Stimulated activated CD4-positive, alpha-beta T cell treated with anti-CD3 and anti-CD28 coated beads, Interleukin-4, amount 100 ng/mL, for 24 hours (primary cell): ENCODE results near the gene ADSS1.
"Not testable (repeated sequence)": the region's sequence is repeated elsewhere in the genome, so short reads cannot be mapped to it uniquely, and the experiment has no call there.

Experiments used
- DNase-seq: peaks from one replicate; pipeline ENCODE4 v3.0.0-alpha.2; 2020

Gene ADSS1

DNA sequence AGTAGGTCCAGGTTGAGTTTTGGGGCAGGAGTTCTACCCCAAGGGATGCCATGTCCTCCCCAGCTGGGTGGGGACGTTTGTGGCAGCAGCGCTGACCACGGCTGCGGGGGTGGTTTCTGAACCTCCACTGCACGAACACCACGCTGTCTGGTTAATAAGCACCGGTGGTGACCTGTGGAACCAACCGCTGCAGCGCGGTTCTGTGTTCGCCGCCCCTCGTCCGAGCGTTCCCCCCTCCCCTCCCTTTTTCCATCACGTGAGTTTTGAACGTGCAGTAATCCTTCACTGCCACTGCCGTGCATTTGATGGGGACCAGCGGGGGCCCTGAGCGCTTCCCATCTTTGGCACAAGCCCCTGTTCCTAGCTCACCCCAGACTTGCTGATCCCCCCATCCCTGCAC is 6.4 kb upstream of the ADSS1 start:
- no peak for DNase-seq

- no peak for DNase-seq
These were observed 5.9 kb upstream of the ADSS1 start for GRCh38 chr14:104718147-104718546.

- DNase-seq, result no peak
These were observed 5.2 kb upstream of the ADSS1 start for GRCh38 chr14:104718871-104719270.

DNA sequence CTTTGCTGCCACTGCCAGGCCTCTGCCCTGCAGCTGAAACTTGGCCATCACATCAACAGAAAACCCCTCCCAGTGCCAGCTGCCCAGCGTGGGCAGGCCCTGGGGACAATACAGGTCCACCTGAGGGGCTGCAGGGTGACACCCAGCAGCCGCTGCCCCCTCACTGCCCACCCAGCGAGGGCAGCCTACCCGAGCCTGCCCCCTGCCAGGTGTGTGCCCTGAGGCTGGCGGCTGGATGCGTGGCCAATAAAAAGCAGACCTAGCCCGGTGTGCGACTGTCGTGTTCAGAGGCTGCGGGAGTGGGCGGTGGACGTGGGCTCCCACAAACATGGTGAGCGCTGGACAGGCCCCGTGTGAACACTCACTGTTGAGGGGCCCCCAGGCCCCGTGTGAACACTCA is 4.7 kb upstream of the ADSS1 start:
- DNase-seq, result no peak

DNA sequence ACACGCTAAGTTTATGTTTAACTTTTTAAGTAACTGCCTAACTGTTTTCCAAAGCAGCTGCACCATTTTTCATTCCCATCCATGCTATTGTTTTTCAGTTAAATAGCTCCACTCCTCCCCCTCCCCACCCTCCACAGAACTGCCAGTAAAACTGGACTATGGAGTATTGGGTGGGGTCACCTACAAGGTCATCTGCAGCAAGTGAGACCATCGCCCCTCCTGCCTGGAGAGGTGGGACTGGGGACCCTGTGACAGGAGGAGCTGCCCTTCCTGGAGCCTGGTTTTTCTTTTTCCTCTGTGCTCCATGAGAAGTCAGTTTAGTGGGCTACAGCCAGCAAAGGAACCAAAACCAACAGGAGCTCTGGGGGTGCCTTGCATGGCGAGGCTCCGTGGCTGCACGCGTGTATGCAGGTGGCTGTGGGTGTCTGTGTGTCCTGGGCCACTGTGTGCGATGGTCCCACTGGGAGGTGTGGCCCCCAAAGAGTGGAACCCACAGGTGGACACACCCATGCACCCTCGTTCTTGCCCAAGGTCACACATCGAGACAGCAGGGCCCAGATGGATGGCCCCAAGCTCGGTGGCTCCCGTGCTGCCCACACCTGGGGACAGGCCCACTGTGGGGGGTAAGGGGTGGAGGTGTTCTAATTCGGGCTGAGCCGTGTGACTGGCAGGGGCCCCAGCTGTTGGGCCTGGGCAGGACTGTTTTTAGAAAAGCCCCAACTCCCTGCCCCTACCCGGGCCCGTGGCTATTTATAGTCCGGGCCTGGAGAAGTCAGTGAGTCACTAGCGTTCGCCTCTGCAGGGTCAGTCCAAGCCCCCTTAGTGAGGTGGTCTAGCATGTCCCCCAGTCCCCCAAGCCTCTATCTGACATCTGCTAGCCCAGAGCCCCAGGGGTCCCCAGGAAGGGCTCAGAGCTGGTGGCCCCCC is 2.3 kb upstream of the ADSS1 start:
- no peak for DNase-seq

- no peak for DNase-seq
These were observed 935 bp upstream of the ADSS1 start for GRCh38 chr14:104722938-104723650.

- DNase-seq, result no peak
These were observed 465 bp downstream of the ADSS1 start for GRCh38 chr14:104724407-104724980.

DNA sequence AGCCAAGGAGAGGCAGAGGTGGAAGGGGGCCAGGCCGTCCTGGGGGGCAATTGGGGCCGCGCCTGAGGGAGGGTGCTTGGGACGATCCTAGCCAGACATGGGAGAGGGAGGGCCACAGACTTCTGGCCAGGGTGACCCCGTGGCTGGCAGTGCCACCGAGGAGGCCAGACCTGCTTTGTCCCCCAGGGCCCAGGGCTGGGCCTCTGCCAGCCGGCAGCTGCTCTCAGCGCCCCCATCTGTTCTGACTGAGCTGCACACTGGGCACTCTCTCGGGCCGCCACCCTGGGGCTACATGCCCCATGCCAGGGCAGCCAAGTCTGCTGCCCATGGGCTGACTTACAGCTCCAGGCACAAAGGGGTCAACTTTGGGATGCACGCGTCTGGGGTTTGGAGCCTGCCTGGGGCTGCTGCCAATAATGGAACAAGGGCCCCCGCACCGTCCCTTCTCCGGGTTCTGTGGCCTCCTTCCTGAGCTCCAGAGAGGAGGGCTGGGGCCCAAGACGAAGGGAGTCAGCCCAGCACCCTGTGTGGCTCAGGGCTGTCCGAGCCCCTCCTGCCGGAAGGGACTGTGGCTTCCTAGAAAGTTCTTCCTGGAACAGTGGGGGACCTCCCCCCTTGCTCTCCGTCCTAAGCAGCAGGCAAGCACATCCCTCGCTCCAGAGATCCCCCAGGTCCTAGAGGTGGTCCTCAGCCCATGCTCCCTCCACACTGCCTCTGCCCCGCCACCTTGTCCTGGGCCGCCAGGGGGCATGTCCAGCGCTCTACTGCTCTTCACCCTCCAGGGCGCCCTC is 1.1 kb downstream of the ADSS1 start:
- no peak for DNase-seq

GRCh38 chr14:104725772-104726548 is 1.9 kb downstream of the ADSS1 start:
- DNase-seq, result no peak

DNA sequence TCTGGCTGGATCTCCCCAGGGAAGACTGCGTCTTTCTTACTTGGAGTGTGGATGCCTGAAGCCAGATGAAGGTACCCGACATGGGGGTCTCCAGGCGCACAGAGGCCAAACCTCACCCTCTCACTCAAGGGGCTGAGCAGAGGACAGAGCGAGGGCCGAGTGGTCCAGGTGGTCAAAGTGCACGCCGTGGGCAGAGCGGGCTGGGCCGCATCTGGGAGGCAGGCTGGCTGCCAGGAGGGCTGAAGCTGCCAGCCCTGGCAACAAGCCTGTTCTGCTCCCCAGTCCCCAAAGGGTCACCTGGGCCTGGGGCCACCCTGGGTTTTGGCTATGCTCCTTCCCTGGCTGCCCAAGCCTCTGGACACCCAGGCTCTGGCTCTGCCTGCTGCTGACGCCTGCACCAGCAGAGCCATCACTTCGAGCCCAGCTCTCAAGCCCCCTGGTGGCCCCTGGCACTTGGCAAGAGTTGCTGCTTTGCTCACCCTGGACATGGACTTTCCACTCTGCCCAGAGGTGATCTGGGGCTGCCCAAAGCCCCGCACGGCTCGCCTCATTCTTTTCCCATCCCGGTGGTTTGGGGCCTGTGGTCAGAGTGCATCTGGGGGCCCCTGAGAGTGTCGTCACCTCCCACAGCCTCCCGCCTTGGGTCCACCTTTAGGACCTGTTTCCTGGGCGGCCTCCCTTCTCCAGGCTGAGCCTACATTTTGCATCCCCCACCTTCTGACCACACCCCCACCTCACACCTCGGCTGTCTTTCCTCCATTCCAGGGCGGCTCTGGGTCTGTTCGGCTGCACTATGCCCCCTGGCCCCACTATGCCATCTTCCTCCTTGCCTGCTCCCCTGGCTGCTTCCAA is 2.8 kb downstream of the ADSS1 start:
- no peak for DNase-seq

DNA sequence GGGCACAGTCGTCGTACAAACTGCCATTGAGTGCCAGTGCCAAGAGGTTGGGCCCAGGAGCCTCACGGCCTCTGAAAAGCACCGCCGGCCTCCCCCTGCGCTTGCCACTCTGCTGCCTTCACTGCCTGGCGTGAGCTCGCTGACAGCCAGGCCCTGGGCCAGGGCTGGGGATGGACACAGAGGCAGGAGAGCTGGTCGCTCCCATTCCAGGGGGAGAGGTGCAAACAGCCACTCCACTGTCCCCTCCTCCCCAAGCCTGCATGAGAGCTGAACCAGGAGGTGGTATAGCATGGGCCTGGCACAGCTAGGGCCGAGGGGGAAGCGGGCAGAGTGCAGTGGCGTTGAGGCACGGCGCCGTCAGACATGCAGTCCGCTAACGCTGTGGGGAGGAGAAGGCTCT is 4.6 kb downstream of the ADSS1 start:
- no peak for DNase-seq

- DNase-seq, result not testable (repeated sequence)
These were observed 5.3 kb downstream of the ADSS1 start for GRCh38 chr14:104729176-104729834.

GRCh38 chr14:104729835-104730181 is 5.8 kb downstream of the ADSS1 start:
- no peak for DNase-seq

GRCh38 chr14:104730487-104730886 is 6.5 kb downstream of the ADSS1 start:
- no peak for DNase-seq

DNA sequence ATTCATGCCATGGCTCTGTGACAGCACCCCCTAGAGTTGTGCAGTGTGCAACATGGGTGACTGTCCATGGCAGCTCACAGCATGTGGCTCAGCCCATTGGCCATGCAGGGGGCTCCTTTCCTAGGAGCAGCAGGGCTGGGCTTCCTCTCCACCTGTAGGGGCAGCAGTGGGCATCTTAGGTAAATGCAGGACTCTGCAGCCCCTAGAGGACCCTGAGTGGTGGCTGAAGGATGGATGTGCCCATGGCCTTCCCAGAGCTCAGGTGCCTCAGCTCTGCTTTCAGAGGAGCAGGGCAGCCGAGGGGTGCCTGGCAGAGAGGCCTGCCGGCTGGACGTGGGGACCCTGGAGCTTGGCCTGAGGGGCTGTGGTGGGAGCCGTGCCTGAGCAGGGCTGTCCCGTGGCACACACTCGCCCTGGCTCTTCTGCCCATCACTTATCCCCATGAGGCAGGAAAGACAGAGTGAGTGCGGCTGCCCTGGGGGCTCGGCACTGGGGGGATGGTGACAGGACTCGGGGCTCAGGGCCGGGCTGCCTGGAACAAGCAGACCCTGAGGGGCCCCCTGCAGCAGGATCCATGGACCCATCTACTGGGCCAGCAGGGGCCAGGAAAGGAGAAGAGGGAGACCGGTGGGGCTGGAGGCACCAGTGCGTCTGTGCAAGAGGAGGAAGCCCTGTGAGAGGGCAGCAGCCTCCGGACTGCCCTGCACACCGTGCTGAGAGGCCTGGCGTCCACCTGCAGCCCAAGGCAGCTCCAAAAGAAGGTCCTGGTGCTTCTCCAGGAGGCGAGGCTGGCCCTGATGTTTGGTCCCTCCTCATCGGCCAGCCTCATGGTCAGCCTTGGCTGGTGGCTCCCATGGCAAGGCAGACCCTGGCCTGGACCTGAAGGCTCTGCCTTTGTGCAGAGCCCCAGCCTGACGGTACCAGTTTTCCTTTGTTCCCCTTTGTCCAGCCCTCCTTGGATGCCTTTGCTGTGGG is 7.6 kb downstream of the ADSS1 start:
- DNase-seq, result no peak

DNA sequence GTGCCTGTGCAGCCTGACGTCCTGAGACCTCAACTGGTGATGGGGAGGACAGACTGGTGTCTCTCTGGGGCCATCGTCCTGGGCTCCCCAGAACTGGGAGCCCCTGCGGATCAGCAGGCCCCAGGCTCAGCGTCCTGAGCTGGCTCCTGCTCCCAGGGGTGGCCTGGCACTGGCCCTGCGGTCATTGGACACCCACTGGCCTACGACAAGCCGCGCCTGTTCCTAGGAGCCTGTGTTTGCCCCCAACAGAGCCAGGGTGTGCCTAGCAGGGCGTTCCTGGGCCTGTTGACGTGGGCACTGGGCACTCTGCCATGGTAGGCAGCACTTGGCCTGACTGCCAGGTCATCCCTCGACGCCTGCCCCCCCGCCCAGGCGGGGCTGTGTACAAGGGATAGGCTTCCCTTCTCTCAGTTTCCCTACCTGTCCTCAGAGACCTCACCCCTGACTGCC is 8.4 kb downstream of the ADSS1 start:
- no peak for DNase-seq

DNA sequence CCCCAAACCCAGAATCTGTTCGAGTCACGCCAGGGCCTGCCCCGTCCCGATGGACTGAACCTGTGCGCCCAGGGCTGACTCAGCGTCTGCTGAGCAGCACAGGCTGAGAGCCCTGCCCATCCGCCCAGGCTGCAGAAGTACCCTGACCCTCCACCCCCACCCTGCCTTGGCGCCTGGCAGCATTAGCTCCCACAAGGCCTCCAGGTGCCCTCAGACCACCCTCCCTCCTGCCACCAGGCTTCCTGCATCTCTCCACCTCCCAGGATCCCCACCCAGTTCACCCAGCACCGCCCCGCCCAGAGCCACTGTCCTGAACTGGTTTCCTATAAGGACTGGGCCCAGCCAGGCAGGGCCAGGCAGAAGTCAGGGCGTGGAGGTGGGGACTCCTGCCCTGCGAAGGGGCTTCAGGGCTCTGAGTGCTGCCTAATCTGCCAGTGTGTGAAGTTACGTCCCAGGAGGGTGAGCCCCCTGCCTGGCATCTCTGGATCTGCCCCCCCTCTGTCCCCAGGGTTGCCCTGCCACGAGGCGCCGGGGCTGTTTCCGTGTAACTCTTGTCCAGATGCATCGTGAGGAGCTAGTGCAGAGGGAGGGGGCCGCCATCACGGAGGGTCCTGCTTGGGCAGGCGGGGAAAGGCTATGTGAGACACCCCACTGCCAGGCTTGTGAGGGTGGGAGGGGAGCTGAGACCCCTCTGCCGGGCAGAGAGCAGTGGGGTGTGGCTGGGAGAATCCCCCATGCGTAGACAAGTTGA is 9.1 kb downstream of the ADSS1 start:
- no peak for DNase-seq

- DNase-seq, result no peak
These were observed 10.1 kb downstream of the ADSS1 start for GRCh38 chr14:104734051-104734587.
